GM23338 (cell line): ENCODE results near the gene RSPH1. TPM values are rescaled to one million over a fixed set of nuclear protein-coding genes. Genes with fewer than 3 reads are reported as not detected.

Source experiments
- ATAC-seq: fragments of 200-7000 bp; cut with Tn5 transposase; 3 replicates; pipeline ENCODE4 v1.9.1; 2020
- DNase-seq: peaks from one replicate; pipeline ENCODE4 v3.0.0-alpha.2; 2015; ENCODE audit warnings: low spot score
- H2AFZ ChIP-seq: fragments of 200-600 bp; sonication (generic); 2 replicates; pipeline ENCODE4 v1.8.0; 2016; ENCODE audit warnings: antibody characterized with exemption, mild to moderate bottlenecking, moderate library complexity
- H3F3A ChIP-seq: fragments of 200-600 bp; sonication (generic); replicated peaks from 2 replicates; pipeline ENCODE4 v1.8.0; 2017; ENCODE audit warnings: antibody characterized with exemption, mixed run types, low read depth
- H3K27ac ChIP-seq: fragments of 200-600 bp; sonication (generic); 2 replicates; pipeline ENCODE4 v1.6.1; 2016; ENCODE audit warnings: low read depth
- H3K27me3 ChIP-seq: fragments of 200-600 bp; sonication (generic); 2 replicates; pipeline ENCODE4 v1.8.0; 2016; ENCODE audit warnings: mild to moderate bottlenecking, mixed run types, moderate library complexity; ENCODE audit not compliant: insufficient read depth
- H3K36me3 ChIP-seq: fragments of 200-600 bp; sonication (generic); 2 replicates; pipeline ENCODE4 v1.8.0; 2016; ENCODE audit warnings: mild to moderate bottlenecking; ENCODE audit not compliant: insufficient read depth
- H3K4me1 ChIP-seq: fragments of 200-600 bp; sonication (generic); 2 replicates; pipeline ENCODE4 v1.8.0; 2016; ENCODE audit warnings: mild to moderate bottlenecking, moderate library complexity; ENCODE audit not compliant: insufficient read depth
- H3K4me2 ChIP-seq: fragments of 200-600 bp; sonication (generic); 2 replicates; pipeline ENCODE4 v1.7.1; 2017; ENCODE audit warnings: mixed run types
- H3K4me3 ChIP-seq: fragments of 200-600 bp; sonication (generic); 2 replicates; pipeline ENCODE4 v1.6.1; 2016; ENCODE audit warnings: mixed run types
- H3K79me2 ChIP-seq: fragments of 200-600 bp; sonication (generic); replicated peaks from 2 replicates; pipeline ENCODE4 v1.8.0; 2017; ENCODE audit warnings: mild to moderate bottlenecking; ENCODE audit not compliant: insufficient read depth
- H3K9me2 ChIP-seq: fragments of 200-600 bp; sonication (generic); 2 replicates; pipeline ENCODE4 v1.8.0; 2017; ENCODE audit not compliant: insufficient read depth
- H4K20me1 ChIP-seq: fragments of 200-600 bp; sonication (generic); replicated peaks from 2 replicates; pipeline ENCODE4 v1.8.0; 2017; ENCODE audit warnings: mild to moderate bottlenecking; ENCODE audit not compliant: insufficient read depth
- H3K27ac Mint-ChIP-seq: 2 replicates; pipeline ENCODE4 v1.8.0; 2020; ENCODE audit warnings: inconsistent platforms, mild to moderate bottlenecking, moderate library complexity, mixed read lengths
- H3K27me3 Mint-ChIP-seq: 3 replicates; pipeline ENCODE4 v1.8.0; 2022; ENCODE audit warnings: low read depth, mild to moderate bottlenecking, moderate library complexity, mixed read lengths, inconsistent platforms; ENCODE audit not compliant: insufficient read depth, poor library complexity
- H3K36me3 Mint-ChIP-seq: 3 replicates; pipeline ENCODE4 v1.8.0; 2021; ENCODE audit warnings: low read depth, mild to moderate bottlenecking, inconsistent platforms, moderate library complexity, mixed read lengths
- H3K4me1 Mint-ChIP-seq: 3 replicates; pipeline ENCODE4 v1.8.0; 2020; ENCODE audit warnings: mild to moderate bottlenecking, inconsistent platforms, mixed read lengths
- H3K4me3 Mint-ChIP-seq: 3 replicates; pipeline ENCODE4 v1.8.0; 2021; ENCODE audit warnings: moderate library complexity, mild to moderate bottlenecking, inconsistent platforms, mixed read lengths
- H3K9me3 Mint-ChIP-seq: 3 replicates; pipeline ENCODE4 v1.8.0; 2020; ENCODE audit warnings: moderate library complexity, mild to moderate bottlenecking, inconsistent platforms, mixed read lengths
- CREB1 ChIP-seq: fragments of 250-450 bp; sonication (Bioruptor Pico); IDR thresholded peaks from 2 replicates; pipeline ENCODE4 v1.5.0; 2020; ENCODE audit warnings: low read depth, mild to moderate bottlenecking, moderate library complexity
- CTCF ChIP-seq, 2 experiments: fragments of 200-600 bp in 1 of 2; sonication (generic) in 1 of 2; conservative IDR thresholded peaks; 2 replicates each; pipeline versions ENCODE4 v1.5.1 to v1.6.1; 2016 to 2017; ENCODE audit warnings: antibody characterized with exemption in 2 of 2, low read depth in 2 of 2, mild to moderate bottlenecking in 2 of 2, moderate library complexity in 1 of 2
- ETS1 ChIP-seq: IDR thresholded peaks from 2 replicates; pipeline ENCODE4 v1.6.1; 2016; ENCODE audit warnings: antibody characterized with exemption
- EZH2 ChIP-seq: fragments of 200-600 bp; sonication (generic); IDR thresholded peaks from one replicate; pipeline ENCODE4 v1.8.0; 2017; ENCODE audit warnings: antibody characterized with exemption, mild to moderate bottlenecking, low read depth; ENCODE audit not compliant: unreplicated experiment
- EZH2phosphoT487 ChIP-seq: fragments of 200-600 bp; sonication (generic); IDR thresholded peaks from one replicate; pipeline ENCODE4 v1.8.1; 2018; ENCODE audit warnings: antibody characterized with exemption; ENCODE audit not compliant: unreplicated experiment
- JUNB ChIP-seq: IDR thresholded peaks from one replicate; pipeline ENCODE4 v1.6.1; 2016; ENCODE audit warnings: antibody characterized with exemption; ENCODE audit not compliant: unreplicated experiment
- NANOG ChIP-seq: IDR thresholded peaks from 2 replicates; pipeline ENCODE4 v1.6.1; 2016; ENCODE audit warnings: antibody characterized with exemption, borderline replicate concordance
- POLR2AphosphoS5 ChIP-seq: IDR thresholded peaks from 2 replicates; pipeline ENCODE4 v1.6.1; 2016; ENCODE audit warnings: antibody characterized with exemption, low read depth
- REST ChIP-seq: IDR thresholded peaks from one replicate; pipeline ENCODE4 v1.6.1; 2018; ENCODE audit warnings: antibody characterized with exemption; ENCODE audit not compliant: unreplicated experiment
- STAT1 ChIP-seq: IDR thresholded peaks from one replicate; pipeline ENCODE4 v1.6.1; 2016; ENCODE audit warnings: antibody characterized with exemption; ENCODE audit not compliant: unreplicated experiment
- ZNF114 ChIP-seq: fragments of 250-450 bp; sonication (Bioruptor Pico); IDR thresholded peaks from 2 replicates; pipeline ENCODE4 v1.5.0; 2020; ENCODE audit warnings: mild to moderate bottlenecking, moderate library complexity
- ZNF331 ChIP-seq: fragments of 250-450 bp; sonication (Bioruptor Pico); IDR thresholded peaks from 2 replicates; pipeline ENCODE4 v1.5.0; 2020; ENCODE audit warnings: low read depth, mild to moderate bottlenecking, moderate library complexity
- ZNF462 ChIP-seq: fragments of 250-450 bp; sonication (Bioruptor Pico); IDR thresholded peaks from 2 replicates; pipeline ENCODE4 v1.5.0; 2020; ENCODE audit warnings: mild to moderate bottlenecking, moderate library complexity
- polyA plus RNA-seq: library from polyadenylated mRNA; unstranded; fragments of >200 nt; fragmentation: Nextera tagmentation; extraction: Ambion mirVana; gene quantifications from 2 replicates; pipeline ENCODE4 v1.2.1, GENCODE V29; 2016
- total RNA-seq: library from RNA; depleted of rRNA; stranded (reverse); fragments of >200 nt; shearing (Covaris generic); gene quantifications from 2 replicates; pipeline ENCODE4 v1.2.3, GENCODE V29; 2014

The RSPH1 gene
- total and polyA plus RNA-seq, 2 experiments from 2014 or later: 0.23 TPM; not detected in 1

- H3K4me3 ChIP-seq: no peak overlapping the region
- no peak overlapping the region for H3K4me3 Mint-ChIP-seq
- H3K27ac ChIP-seq: no peak overlapping the region
- H3K36me3 Mint-ChIP-seq: no peaks in the 10 kb centered on the region
- no peaks in the 10 kb centered on the region for H3K4me1 ChIP-seq
- no peak for ATAC-seq
- H4K20me1 ChIP-seq: no peaks in the 10 kb centered on the region
- peaks cover 6% of the 10 kb centered on the region for H3K27me3 Mint-ChIP-seq
- no peak overlapping the region for H3K27ac Mint-ChIP-seq
- no peaks in the 10 kb centered on the region for H3F3A ChIP-seq
- TF ChIP-seq ETS1 (no peak), ZNF114 (CRISPR knock-in tag) (no peak), POLR2AphosphoS5 (no peak), CREB1 (CRISPR knock-in tag) (no peak), ZNF331 (CRISPR knock-in tag) (no peak), ZNF462 (CRISPR knock-in tag) (no peak), EZH2 (no peak), CTCF (conservative IDR thresholded peaks at IDR 0.05; ENCODE audit: low read depth in 2 of 2) (no peak), EZH2phosphoT487 (no peak), REST (no peak), STAT1 (no peak), NANOG (no peak), JUNB (no peak)
- H3K4me1 Mint-ChIP-seq: no peaks in the 10 kb centered on the region
- H2AFZ ChIP-seq: no peak overlapping the region
- H3K79me2 ChIP-seq: no peaks in the 10 kb centered on the region
- peaks cover 27% of the 10 kb centered on the region for H3K9me3 Mint-ChIP-seq
- DNase-seq: no peak
- H3K4me2 ChIP-seq: no peak overlapping the region
- H3K27me3 ChIP-seq: no peaks in the 10 kb centered on the region
- no peaks in the 10 kb centered on the region for H3K36me3 ChIP-seq
- no peaks in the 10 kb centered on the region for H3K9me2 ChIP-seq
These were observed 60.6 kb downstream of the RSPH1 start for GRCh38 chr21:42435401-42435800.
